ENCODE results near the gene SLC33A1. TPM values are rescaled to one million over a fixed set of nuclear protein-coding genes. Genes with fewer than 3 reads are reported as not detected.

The SLC33A1 gene
- total and polyA plus RNA-seq, 2 of the 8 experiments (the other 6 are each of a cell fraction or from before 2014, with no cell fraction given): 15.6 to 24.2 TPM

DNA sequence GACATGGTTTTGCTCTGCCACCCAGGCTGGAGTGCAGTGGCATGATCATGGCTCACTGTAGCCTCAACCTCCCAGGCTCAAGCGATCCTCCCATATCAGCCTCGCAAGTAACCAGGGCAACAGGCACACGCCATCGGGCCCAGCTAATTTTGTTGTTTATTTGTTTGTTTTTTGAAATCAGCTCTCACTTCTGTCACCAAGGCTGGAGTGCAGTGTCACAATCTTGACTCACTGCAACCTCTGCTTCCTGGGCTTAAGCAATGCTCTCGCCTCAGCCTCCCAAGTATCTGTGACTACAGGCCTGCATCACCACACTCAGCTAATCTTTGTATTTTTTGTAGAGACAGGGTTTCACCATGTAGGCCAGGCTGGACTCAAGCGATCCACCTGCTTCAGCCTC, 83.1 kb downstream of the SLC33A1 start:
- no peaks in the 10 kb centered on the region for H4K20me1 ChIP-seq (replicated peaks in 1 of 2; ENCODE audit: control insufficient read depth in 1 of 2, insufficient read depth in 2 of 2, low read length in 2 of 2)
- FAIRE-seq (no peak), DNase-seq (ENCODE audit: low read depth in 1 of 2, low spot score in 2 of 2) (no peak)
- H3K79me1 ChIP-seq (ENCODE audit: low read depth, low read length): no peaks in the 10 kb centered on the region
- no peak overlapping the region for H2AK5ac ChIP-seq (ENCODE audit: low read depth, low read length)
- H4K5ac ChIP-seq (ENCODE audit: insufficient read length, low read depth, low read length): no peak overlapping the region
- peaks cover 2 to 5% (median 4%) of the 10 kb centered on the region in 4 experiments; a peak in 5 of 7 replicates for H3K4me1 ChIP-seq (replicated peaks in 1 of 4; ENCODE audit: control insufficient read depth in 3 of 4, insufficient read depth in 4 of 4, low read length in 3 of 4)
- H2AFZ ChIP-seq (ENCODE audit: low read length): no peak overlapping the region
- CTCF ChIA-PET (ENCODE audit: partially characterized antibody): interaction anchor here (0.6 to 1.9 kb wide), 4 partner anchors 9 to 62 kb away, joined by 3 to 7 read pairs (median 4); partner anchors contain the start of gene C3orf33
- no peak overlapping the region for H3K4me2 ChIP-seq (ENCODE audit: insufficient read depth in 1 of 2, low read depth in 2 of 2, low read length in 2 of 2)
- no peak overlapping the region for H3K4me3 ChIP-seq (ENCODE audit: extremely low read depth in 1 of 4, insufficient read depth in 2 of 4, low read depth in 3 of 4, low read length in 4 of 4)
- H3K9ac ChIP-seq (replicated peaks in 1 of 4; ENCODE audit: extremely low read depth in 1 of 4, low read depth in 3 of 4, low read length in 3 of 4): no peak overlapping the region
- no peak overlapping the region for H3K23ac ChIP-seq (ENCODE audit: insufficient read length)
- no peak overlapping the region for H3K18ac ChIP-seq (ENCODE audit: extremely low read depth, low read length)
- no peak overlapping the region for H2BK15ac ChIP-seq (ENCODE audit: low read length)
- H3K56ac ChIP-seq (replicated peaks; ENCODE audit: insufficient read length, low read depth, low read length): no peak overlapping the region
- no peak overlapping the region for H4K91ac ChIP-seq (replicated peaks; ENCODE audit: insufficient read length, low read length)
- H3K36me3 ChIP-seq (ENCODE audit: control insufficient read depth in 2 of 4, insufficient read depth in 4 of 4, low read length in 3 of 4): peaks cover 0 to 4% (median 0%) of the 10 kb centered on the region in 4 experiments; a peak in 1 of 8 replicates
- no peak overlapping the region for H3K14ac ChIP-seq (ENCODE audit: insufficient read length)
- H2BK20ac ChIP-seq (ENCODE audit: low read length): no peak overlapping the region
- no peak overlapping the region for H2BK5ac ChIP-seq (ENCODE audit: low read depth, low read length)
- 86% methylated on average over 6 of the region's 6 CpGs; no CpG with 5 or more reads in 1 of the 2 experiments for WGBS, 2 experiments (ENCODE audit: extremely low coverage in 1 of 2, insufficient coverage in 1 of 2, insufficient read length in 1 of 2, insufficient replicate concordance in 2 of 2, low coverage in 1 of 2, low lambda C conversion rate in 2 of 2, missing lambda C conversion rate in 1 of 2)
- H3K27ac ChIP-seq (ENCODE audit: low read depth, low read length): no peak overlapping the region
- H4K8ac ChIP-seq (ENCODE audit: extremely low read depth, insufficient read depth, low read length): no peak overlapping the region
- H3K27me3 ChIP-seq (replicated peaks in 1 of 4; ENCODE audit: control insufficient read depth in 3 of 4, extremely low read depth in 1 of 4, insufficient read depth in 3 of 4, low read length in 3 of 4): no peaks in the 10 kb centered on the region
- no peaks in the 10 kb centered on the region for H3K79me2 ChIP-seq (ENCODE audit: control insufficient read depth in 1 of 2, insufficient read depth in 2 of 2, low read length in 2 of 2)
- no peaks in the 10 kb centered on the region for H3K23me2 ChIP-seq (ENCODE audit: low read depth, low read length)
- H2BK120ac ChIP-seq (replicated peaks; ENCODE audit: low read depth, low read length): no peak overlapping the region
- H3K9me3 ChIP-seq (ENCODE audit: insufficient read depth in 2 of 2, low read depth in 1 of 2, low read length in 1 of 2): no peaks in the 10 kb centered on the region
- POLR2A ChIA-PET (ENCODE audit: partially characterized antibody): no interaction called here
- H2BK12ac ChIP-seq (ENCODE audit: low read depth, low read length): no peak overlapping the region
- H3K4ac ChIP-seq (replicated peaks; ENCODE audit: insufficient read length, low read depth, low read length): no peak overlapping the region
- TF ChIP-seq KDM4A (IDR thresholded peaks at IDR 0.05; ENCODE audit: low read depth, low read length, severe bottlenecking) (no peak), BRCA1 (IDR thresholded peaks at IDR 0.05; ENCODE audit: low read depth, low read length) (no peak)
